H1 (cell line): Measurements from ENCODE around the gene OVCA2. TPM values are rescaled to one million over a fixed set of nuclear protein-coding genes. Genes with fewer than 3 reads are reported as not detected.

Experiments used
- CTCF ChIA-PET: fragments of 300-600 bp; sonication (Branson Sonifier 250); formaldehyde crosslinking; loops from one replicate; lab custom pipeline; 2021; ENCODE audit not compliant: partially characterized antibody; lab: Charles Lee
- POLR2A ChIA-PET: fragments of 300-600 bp; sonication (Branson Sonifier 250); formaldehyde crosslinking; loops from one replicate; lab custom pipeline; 2021; ENCODE audit warnings: inconsistent platforms; ENCODE audit not compliant: partially characterized antibody; lab: Charles Lee
- DNase-seq, 2 experiments: peaks; one replicate each; pipeline versions ENCODE4 v3.0.0 to v3.0.0-alpha.2; 2010 to 2022; ENCODE audit warnings: low spot score in 2 of 2, low read depth in 1 of 2, mixed read lengths in 1 of 2
- FAIRE-seq: peaks from 2 replicates; lab custom pipeline; 2011; peaks lifted over from hg19 to GRCh38; lab: Jason Lieb, UNC
- H2AFZ ChIP-seq: 2 replicates; pipeline ENCODE4 v1.8.1; 2012; ENCODE audit warnings: low read length, inconsistent platforms
- H2AK5ac ChIP-seq: 2 replicates; pipeline ENCODE4 v1.6.1; 2013; ENCODE audit warnings: low read depth, low read length
- H2BK120ac ChIP-seq: replicated peaks from 2 replicates; pipeline ENCODE3; 2013; ENCODE audit warnings: low read depth, low read length, inconsistent platforms
- H2BK12ac ChIP-seq: 2 replicates; pipeline ENCODE4 v1.6.1; 2013; ENCODE audit warnings: low read depth, low read length
- H2BK15ac ChIP-seq: 2 replicates; pipeline ENCODE4 v1.6.1; 2013; ENCODE audit warnings: low read length
- H2BK20ac ChIP-seq: 2 replicates; pipeline ENCODE4 v1.6.1; 2013; ENCODE audit warnings: low read length
- H2BK5ac ChIP-seq: 2 replicates; pipeline ENCODE4 v1.6.1; 2013; ENCODE audit warnings: low read depth, low read length
- H3K14ac ChIP-seq: 2 replicates; pipeline ENCODE4 v1.6.1; 2013; ENCODE audit warnings: inconsistent platforms; ENCODE audit not compliant: insufficient read length
- H3K18ac ChIP-seq: 2 replicates; pipeline ENCODE4 v1.6.1; 2013; ENCODE audit warnings: low read length; ENCODE audit errors: extremely low read depth
- H3K23ac ChIP-seq: 2 replicates; pipeline ENCODE4 v1.6.1; 2013; ENCODE audit warnings: inconsistent platforms; ENCODE audit not compliant: insufficient read length
- H3K23me2 ChIP-seq: 2 replicates; pipeline ENCODE4 v1.6.1; 2013; ENCODE audit warnings: low read depth, low read length
- H3K27ac ChIP-seq: 2 replicates; pipeline ENCODE4 v1.6.1; 2011; ENCODE audit warnings: low read depth, low read length, inconsistent platforms
- H3K27me3 ChIP-seq, 4 experiments: replicated peaks in 1 of 4; 1 replicate in 1 of 4; 2 replicates in 3 of 4; pipeline versions ENCODE4 v1.6.1 to v1.8.1; 2011 to 2013; ENCODE audit warnings: low read length in 3 of 4, mild to moderate bottlenecking in 3 of 4, inconsistent platforms in 2 of 4, mixed read lengths in 2 of 4, moderate library complexity in 1 of 4; ENCODE audit not compliant: control insufficient read depth in 3 of 4, insufficient read depth in 3 of 4; ENCODE audit errors: extremely low read depth in 1 of 4
- H3K36me3 ChIP-seq, 4 experiments: 2 replicates each; pipeline versions ENCODE4 v1.6.1 to v1.8.1; 2011 to 2013; ENCODE audit warnings: mild to moderate bottlenecking in 4 of 4, low read length in 3 of 4, moderate library complexity in 2 of 4, control low read depth in 1 of 4, inconsistent platforms in 1 of 4; ENCODE audit not compliant: insufficient read depth in 4 of 4, control insufficient read depth in 2 of 4
- H3K4ac ChIP-seq: replicated peaks from 2 replicates; pipeline ENCODE3; 2013; ENCODE audit warnings: low read length, low read depth, mixed read lengths, inconsistent platforms; ENCODE audit not compliant: insufficient read length
- H3K4me1 ChIP-seq, 4 experiments: replicated peaks in 1 of 4; 1 replicate in 1 of 4; 2 replicates in 3 of 4; pipeline versions ENCODE4 v1.6.1 to v1.8.1; 2011 to 2013; ENCODE audit warnings: low read length in 3 of 4, inconsistent platforms in 2 of 4, mixed read lengths in 1 of 4; ENCODE audit not compliant: insufficient read depth in 4 of 4, control insufficient read depth in 3 of 4
- H3K4me2 ChIP-seq, 2 experiments: 2 replicates each; pipeline versions ENCODE4 v1.6.1 to v1.8.1; 2011 to 2013; ENCODE audit warnings: low read depth in 2 of 2, low read length in 2 of 2, control low read depth in 1 of 2, inconsistent platforms in 1 of 2, mild to moderate bottlenecking in 1 of 2; ENCODE audit not compliant: insufficient read depth in 1 of 2
- H3K4me3 ChIP-seq, 4 experiments: fragments of 200-600, 300-600 bp in 1 of 4; sonication (generic), shearing (Covaris generic), sonication (Bioruptor Twin) in 1 of 4; 2 replicates each; pipeline versions ENCODE4 v1.5.1 to v1.8.1; 2011 to 2016; ENCODE audit warnings: low read length in 4 of 4, low read depth in 3 of 4, control low read depth in 2 of 4, inconsistent platforms in 2 of 4, mild to moderate bottlenecking in 2 of 4, mixed read lengths in 1 of 4, moderate library complexity in 1 of 4; ENCODE audit not compliant: insufficient read depth in 2 of 4; ENCODE audit errors: extremely low read depth in 1 of 4
- H3K56ac ChIP-seq: replicated peaks from 2 replicates; pipeline ENCODE3; 2013; ENCODE audit warnings: low read depth, mild to moderate bottlenecking, mixed read lengths, low read length, inconsistent platforms; ENCODE audit not compliant: insufficient read length
- H3K79me1 ChIP-seq: 2 replicates; pipeline ENCODE4 v1.6.1; 2013; ENCODE audit warnings: low read depth, low read length, control low read depth
- H3K79me2 ChIP-seq, 2 experiments: 2 replicates each; pipeline versions ENCODE4 v1.6.1 to v1.8.1; 2012 to 2013; ENCODE audit warnings: low read length in 2 of 2, mild to moderate bottlenecking in 2 of 2, inconsistent platforms in 1 of 2; ENCODE audit not compliant: insufficient read depth in 2 of 2, control insufficient read depth in 1 of 2
- H3K9ac ChIP-seq, 4 experiments: replicated peaks in 1 of 4; 1 replicate in 1 of 4; 2 replicates in 3 of 4; pipeline versions ENCODE4 v1.6.1 to v1.8.1; 2011 to 2013; ENCODE audit warnings: low read depth in 3 of 4, low read length in 3 of 4, control low read depth in 2 of 4, mild to moderate bottlenecking in 2 of 4, moderate library complexity in 2 of 4, inconsistent platforms in 1 of 4; ENCODE audit errors: extremely low read depth in 1 of 4
- H3K9me3 ChIP-seq, 2 experiments: 2 replicates each; pipeline versions ENCODE4 v1.6.1 to v1.8.1; 2012 to 2013; ENCODE audit warnings: mild to moderate bottlenecking in 2 of 2, moderate library complexity in 2 of 2, control low read depth in 1 of 2, inconsistent platforms in 1 of 2, low read depth in 1 of 2, low read length in 1 of 2, mixed read lengths in 1 of 2; ENCODE audit not compliant: insufficient read depth in 2 of 2
- H4K20me1 ChIP-seq, 2 experiments: replicated peaks in 1 of 2; 2 replicates each; pipeline versions ENCODE3 to v1.8.1; 2011 to 2013; ENCODE audit warnings: inconsistent platforms in 2 of 2, low read length in 2 of 2, mild to moderate bottlenecking in 1 of 2; ENCODE audit not compliant: insufficient read depth in 2 of 2, control insufficient read depth in 1 of 2
- H4K5ac ChIP-seq: 2 replicates; pipeline ENCODE4 v1.6.1; 2013; ENCODE audit warnings: low read length, low read depth, mixed read lengths, inconsistent platforms; ENCODE audit not compliant: insufficient read length
- H4K8ac ChIP-seq: 2 replicates; pipeline ENCODE4 v1.8.0; 2013; ENCODE audit warnings: mild to moderate bottlenecking, moderate library complexity, low read length, inconsistent platforms; ENCODE audit not compliant: insufficient read depth; ENCODE audit errors: extremely low read depth
- H4K91ac ChIP-seq: replicated peaks from 2 replicates; pipeline ENCODE3; 2013; ENCODE audit warnings: low read length, mixed read lengths, inconsistent platforms; ENCODE audit not compliant: insufficient read length
- BRCA1 ChIP-seq: IDR thresholded peaks from 2 replicates; pipeline ENCODE4 v1.6.1; 2012; ENCODE audit warnings: low read depth, low read length, improper control_type of control experiment
- CEBPB ChIP-seq: IDR thresholded peaks from 2 replicates; pipeline ENCODE4 v1.6.1; 2012; ENCODE audit warnings: low read depth, low read length
- CTBP2 ChIP-seq: IDR thresholded peaks from 2 replicates; pipeline ENCODE4 v1.7.0; 2011; ENCODE audit warnings: borderline replicate concordance, mild to moderate bottlenecking, moderate library complexity, mixed read lengths, low read length; ENCODE audit not compliant: insufficient read depth, insufficient read length
- FOSL1 ChIP-seq: IDR thresholded peaks from 2 replicates; pipeline ENCODE4 v1.6.1; 2011; ENCODE audit warnings: mild to moderate bottlenecking, low read depth, low read length, moderate library complexity; ENCODE audit not compliant: insufficient read depth
- JUN ChIP-seq: IDR thresholded peaks from 2 replicates; pipeline ENCODE4 v1.6.1; 2011; ENCODE audit warnings: low read depth, mild to moderate bottlenecking, improper control_type of control experiment, low read length
- KDM1A ChIP-seq: fragments of 200-600, 300-600 bp; sonication (generic); IDR thresholded peaks from 2 replicates; pipeline ENCODE4 v1.7.1; 2016; ENCODE audit warnings: mild to moderate bottlenecking, low read length, borderline replicate concordance
- NRF1 ChIP-seq: IDR thresholded peaks from 2 replicates; pipeline ENCODE4 v1.6.1; 2011; ENCODE audit warnings: mild to moderate bottlenecking, low read depth, low read length, improper control_type of control experiment
- POLR2A ChIP-seq, 2 experiments: IDR thresholded peaks; 1 replicate in 1 of 2; 2 replicates in 1 of 2; pipeline ENCODE4 v1.6.1; 2011; ENCODE audit warnings: low read depth in 2 of 2, low read length in 2 of 2, mild to moderate bottlenecking in 2 of 2; ENCODE audit errors: control extremely low read depth in 1 of 2
- POLR2AphosphoS5 ChIP-seq: IDR thresholded peaks from 2 replicates; pipeline ENCODE4 v1.6.1; 2011; ENCODE audit warnings: low read depth, low read length
- SAP30 ChIP-seq: fragments of 300-600 bp; sonication (generic); IDR thresholded peaks from 2 replicates; pipeline ENCODE4 v1.7.1; 2012; ENCODE audit warnings: low read length, moderate library complexity, mild to moderate bottlenecking, inconsistent platforms; ENCODE audit not compliant: insufficient read depth, insufficient replicate concordance
- SP4 ChIP-seq: IDR thresholded peaks from 2 replicates; pipeline ENCODE4 v1.6.1; 2012; ENCODE audit warnings: low read length, inconsistent platforms
- SRF ChIP-seq: IDR thresholded peaks from 2 replicates; pipeline ENCODE4 v1.6.1; 2011; ENCODE audit warnings: mild to moderate bottlenecking, low read depth, low read length, moderate library complexity
- TAF7 ChIP-seq: optimal IDR thresholded peaks from 2 replicates; pipeline ENCODE3; 2011; ENCODE audit warnings: low read depth, mild to moderate bottlenecking, inconsistent platforms, low read length, moderate library complexity, borderline replicate concordance
- WGBS, 2 experiments: shearing (Covaris generic) in 1 of 2; methylation state at CpG; one replicate each; pipeline versions ENCODE4 v1.1.6 to v1.1.7; 2013 to 2015; ENCODE audit warnings: low lambda C conversion rate in 2 of 2, mixed read lengths in 2 of 2, inconsistent platforms in 1 of 2, low coverage in 1 of 2, missing lambda C conversion rate in 1 of 2; ENCODE audit not compliant: insufficient replicate concordance in 2 of 2, insufficient coverage in 1 of 2, insufficient read length in 1 of 2; ENCODE audit errors: extremely low coverage in 1 of 2, missing lambda C conversion rate in 1 of 2; 5-methylcytosine and 5-hydroxymethylcytosine counted together
- polyA plus RNA-seq, 7 experiments: library from polyadenylated mRNA; depleted of rRNA in 3 of 7; stranded (reverse) in 5 of 7; unstranded in 2 of 7; fragments of >200 nt in 5 of 7; fragments of 200-250 nt in 2 of 7; gene quantifications; 1 replicate in 5 of 7; 2 replicates in 1 of 7; 4 replicates in 1 of 7; pipeline versions ENCODE4 v1.2.1 to v1.2.3, GENCODE V29; 2011 to 2013; ENCODE audit warnings: missing spikeins in 2 of 7, mixed read lengths in 2 of 7
- total RNA-seq: library from RNA; stranded (reverse); fragmentation: NEBNext Ultra II Directional; extraction: Animal tissue kit (Norgen Biotek cat#: 25700); gene quantifications from 2 replicates; pipeline ENCODE4 v1.2.1, GENCODE V29; 2021

OVCA2 gene
- total and polyA plus RNA-seq, 2 of the 8 experiments (the other 6 are each of a cell fraction or from before 2014, with no cell fraction given) = 15.3 to 37.0 TPM

DNA sequence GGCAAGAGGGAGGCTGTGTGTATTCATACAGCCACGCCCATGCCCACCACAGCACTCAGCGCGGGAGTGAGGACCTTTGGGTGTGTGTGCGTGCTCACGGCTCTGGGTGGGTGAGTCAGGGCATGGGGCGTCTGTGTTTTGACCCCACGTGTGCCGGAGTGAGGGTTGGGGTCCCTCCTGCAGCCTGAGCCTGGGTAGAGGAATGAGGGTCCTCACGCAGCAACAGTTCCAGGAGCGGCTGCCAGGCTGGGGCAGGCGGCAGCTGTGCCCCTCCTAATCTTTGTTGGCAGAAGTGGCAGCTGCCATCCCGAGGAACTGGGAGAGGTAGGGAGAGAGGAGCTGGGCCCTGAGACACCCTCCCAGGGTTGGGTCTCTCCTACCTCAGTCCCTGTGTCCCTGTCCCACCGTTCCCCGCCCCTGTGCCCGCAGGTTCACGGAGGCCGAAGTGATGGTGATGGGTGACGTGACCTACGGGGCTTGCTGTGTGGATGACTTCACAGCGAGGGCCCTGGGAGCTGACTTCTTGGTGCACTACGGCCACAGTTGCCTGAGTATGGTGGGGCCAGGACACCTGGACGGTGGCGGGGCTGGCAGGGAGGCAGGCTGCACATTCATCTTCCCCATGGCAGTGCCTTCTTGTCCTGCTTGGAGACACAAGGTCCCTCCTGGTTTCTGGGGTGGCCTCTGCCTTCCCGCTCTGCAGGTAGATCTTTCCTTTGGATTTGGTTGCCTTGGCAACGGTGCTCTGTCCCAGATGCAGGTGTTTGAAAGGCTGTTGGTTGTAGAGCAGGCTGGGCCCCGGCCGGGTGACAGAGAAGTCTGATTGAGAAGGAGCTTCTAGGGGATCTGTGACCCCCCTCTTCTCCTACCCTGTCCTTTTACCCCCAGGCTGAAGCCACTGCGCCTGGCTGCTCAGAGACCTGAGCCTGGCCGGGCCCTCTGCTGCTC is 6.0 kb upstream of the OVCA2 start:
- H3K4ac ChIP-seq = no peak overlapping the region
- H3K23ac ChIP-seq = no peak overlapping the region
- no peak overlapping the region for H3K4me3 ChIP-seq
- H3K27ac ChIP-seq = no peak overlapping the region
- H2AK5ac ChIP-seq = no peak overlapping the region
- H2BK120ac ChIP-seq = no peak overlapping the region
- H3K23me2 ChIP-seq = no peaks in the 10 kb centered on the region
- H3K27me3 ChIP-seq = no peaks in the 10 kb centered on the region
- H3K36me3 ChIP-seq = peaks cover 0 to 5% (median 1%) of the 10 kb centered on the region in 4 experiments; a peak in 3 of 8 replicates
- DNase-seq (no peak), FAIRE-seq (no peak)
- CTCF ChIA-PET = interaction anchor here (1.2 to 1.5 kb wide), 3 partner anchors 17 to 209 kb away, joined by 3 to 4 read pairs (median 3); no protein-coding TSS in a partner anchor
- no peaks in the 10 kb centered on the region for H3K9me3 ChIP-seq
- 90% methylated on average over 28 of the region's 29 CpGs; no CpG with 5 or more reads in 1 of the 2 experiments for WGBS, 2 experiments
- H3K18ac ChIP-seq = no peak overlapping the region
- H4K8ac ChIP-seq = no peak overlapping the region
- no peak overlapping the region for H2AFZ ChIP-seq
- POLR2A ChIA-PET = no interaction called here
- H3K56ac ChIP-seq = no peak overlapping the region
- no peak overlapping the region for H3K14ac ChIP-seq
- H2BK12ac ChIP-seq = no peak overlapping the region
- H3K4me1 ChIP-seq = peaks cover under 1 to 6% (median 2%) of the 10 kb centered on the region in 4 experiments; a peak in 4 of 7 replicates
- no peak overlapping the region for H2BK15ac ChIP-seq
- H2BK5ac ChIP-seq = no peak overlapping the region
- H3K9ac ChIP-seq = no peak overlapping the region
- no peaks in the 10 kb centered on the region for H3K79me1 ChIP-seq
- no peak overlapping the region for H4K5ac ChIP-seq
- H4K91ac ChIP-seq = no peak overlapping the region
- no peaks in the 10 kb centered on the region for H3K79me2 ChIP-seq
- H3K4me2 ChIP-seq = no peak overlapping the region
- H2BK20ac ChIP-seq = no peak overlapping the region
- H4K20me1 ChIP-seq = peaks cover 0 to 6% of the 10 kb centered on the region in 2 experiments
- TF ChIP-seq FOSL1 (no peak), POLR2AphosphoS5 (no peak), CEBPB (no peak), BRCA1 (no peak), KDM1A (no peak), JUN (no peak), SAP30 (no peak), CTBP2 (no peak), SRF (no peak), SP4 (no peak), POLR2A (IDR thresholded peaks at IDR 0.05; ENCODE audit: control extremely low read depth in 1 of 2, low read depth in 2 of 2, low read length in 2 of 2) (no peak), TAF7 (no peak), NRF1 (no peak)
